Measurements from ENCODE around the gene GARIN5A.

Gene GARIN5A

DNA sequence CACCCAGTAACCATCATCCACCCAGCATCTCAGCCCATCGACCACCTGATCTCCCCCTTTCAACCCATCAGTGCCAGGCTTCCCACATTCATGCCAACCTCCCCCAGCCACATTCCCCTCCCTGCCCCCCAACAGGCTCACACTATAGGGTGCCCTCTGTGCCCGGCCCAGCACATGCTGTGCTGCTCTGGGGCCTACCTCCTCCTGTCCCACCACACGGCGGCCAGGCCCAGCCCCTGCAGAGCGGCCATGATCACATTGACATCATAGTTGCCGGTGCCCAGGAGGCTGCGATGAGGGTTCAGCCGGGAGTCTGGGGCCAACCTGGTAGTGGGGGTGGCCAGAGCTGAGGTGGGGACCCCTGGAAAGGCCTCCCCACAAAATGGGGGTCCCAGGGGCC is 30.7 kb upstream of the GARIN5A start:
- Histone ChIP-seq H3K27ac (no peak overlapping the region), H3K4me3 (no peak overlapping the region)
- no peak for DNase-seq (ENCODE audit: low spot score)
- TF ChIP-seq, protein P1, sequence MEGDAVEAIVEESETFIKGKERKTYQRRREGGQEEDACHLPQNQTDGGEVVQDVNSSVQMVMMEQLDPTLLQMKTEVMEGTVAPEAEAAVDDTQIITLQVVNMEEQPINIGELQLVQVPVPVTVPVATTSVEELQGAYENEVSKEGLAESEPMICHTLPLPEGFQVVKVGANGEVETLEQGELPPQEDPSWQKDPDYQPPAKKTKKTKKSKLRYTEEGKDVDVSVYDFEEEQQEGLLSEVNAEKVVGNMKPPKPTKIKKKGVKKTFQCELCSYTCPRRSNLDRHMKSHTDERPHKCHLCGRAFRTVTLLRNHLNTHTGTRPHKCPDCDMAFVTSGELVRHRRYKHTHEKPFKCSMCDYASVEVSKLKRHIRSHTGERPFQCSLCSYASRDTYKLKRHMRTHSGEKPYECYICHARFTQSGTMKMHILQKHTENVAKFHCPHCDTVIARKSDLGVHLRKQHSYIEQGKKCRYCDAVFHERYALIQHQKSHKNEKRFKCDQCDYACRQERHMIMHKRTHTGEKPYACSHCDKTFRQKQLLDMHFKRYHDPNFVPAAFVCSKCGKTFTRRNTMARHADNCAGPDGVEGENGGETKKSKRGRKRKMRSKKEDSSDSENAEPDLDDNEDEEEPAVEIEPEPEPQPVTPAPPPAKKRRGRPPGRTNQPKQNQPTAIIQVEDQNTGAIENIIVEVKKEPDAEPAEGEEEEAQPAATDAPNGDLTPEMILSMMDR (IDR thresholded peaks at IDR 0.05) = no peak

DNA sequence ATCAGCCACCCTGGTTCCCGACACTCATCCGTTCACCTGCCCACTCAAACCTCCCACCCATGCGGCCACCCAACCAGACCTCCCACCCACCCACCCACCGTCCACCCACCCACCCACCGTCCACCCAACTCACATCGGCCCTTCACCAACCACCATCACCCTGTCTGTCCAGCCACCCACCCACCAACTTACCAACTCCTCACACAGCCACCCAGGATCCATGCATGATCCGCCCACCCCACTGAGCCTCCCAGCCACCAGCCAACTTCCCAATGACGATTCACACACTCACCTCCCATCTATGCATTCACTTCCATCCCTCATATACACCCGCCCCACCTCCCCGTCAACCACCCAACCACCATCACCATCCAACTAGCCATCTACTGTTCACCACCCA is 30.1 kb upstream of the GARIN5A start:
- TF ChIP-seq, protein P1 (IDR thresholded peaks at IDR 0.05) = no peak

GRCh38 chr19:50505856-50506611 is 29.4 kb upstream of the GARIN5A start:
- Histone ChIP-seq H3K4me3 (no peak overlapping the region), H3K27ac (no peak overlapping the region)
- DNase-seq (ENCODE audit: low spot score) = no peak
- TF ChIP-seq, protein P1 (IDR thresholded peaks at IDR 0.05) = no peak

More for the DNA sequence above, 30.1 kb upstream of the GARIN5A start:
- no peak for DNase-seq (ENCODE audit: low spot score)
- H3K27ac ChIP-seq = no peak overlapping the region
- H3K4me3 ChIP-seq = no peak overlapping the region

- Histone ChIP-seq H3K27ac (no peak overlapping the region), H3K4me3 (no peak overlapping the region)
- DNase-seq (ENCODE audit: low spot score) = no peak
- TF ChIP-seq, protein P1 (IDR thresholded peaks at IDR 0.05) = no peak
Measured at GRCh38 chr19:50501568-50502475, 25.2 kb upstream of the GARIN5A start.

- no peak overlapping the region for H3K4me3 ChIP-seq
- TF ChIP-seq, protein P1 (IDR thresholded peaks at IDR 0.05) = no peak
- no peak overlapping the region for H3K27ac ChIP-seq
- no peak for DNase-seq (ENCODE audit: low spot score)
Measured at GRCh38 chr19:50501186-50501567, 24.5 kb upstream of the GARIN5A start.

DNA sequence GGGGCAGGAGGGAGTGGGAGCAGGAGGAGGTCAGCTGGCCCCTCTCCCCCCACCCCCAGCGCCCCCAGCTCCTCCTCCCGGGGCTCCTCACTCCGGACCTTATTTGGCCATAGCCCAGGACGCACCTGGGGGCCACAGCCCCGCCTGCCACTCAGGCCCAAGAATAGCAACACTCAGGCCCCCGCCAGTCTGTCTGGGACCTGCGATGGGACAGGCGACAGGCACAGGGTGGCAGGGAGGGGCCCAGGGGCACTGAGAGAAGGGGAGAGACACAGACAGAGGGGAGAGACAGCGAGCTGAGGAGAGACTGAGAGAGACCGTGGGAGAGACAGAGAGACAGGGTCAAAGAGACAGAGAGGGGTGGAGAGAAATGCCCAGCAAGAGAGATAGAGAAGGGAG is 24.1 kb upstream of the GARIN5A start:
- H3K4me3 ChIP-seq = no peak overlapping the region
- TF ChIP-seq, protein P1 (IDR thresholded peaks at IDR 0.05) = no peak
- H3K27ac ChIP-seq = no peak overlapping the region
- no peak for DNase-seq (ENCODE audit: low spot score)

Data from coronary artery (tissue), 2 donors.